HG02759 (cell line): Measurements from ENCODE around the gene ZNF780B.

ENCODE experiments used
- ATAC-seq: cut with Tn5 transposase; IDR thresholded peaks from one replicate; pipeline ENCODE4 v1.9.1; 2021; ENCODE audit warnings: mild to moderate bottlenecking, moderate library complexity; ENCODE audit not compliant: unreplicated experiment

Gene ZNF780B

GRCh38 chr19:39983695-39984300 is 72.2 kb downstream of the ZNF780B start:
- ATAC-seq: no peak

- no peak for ATAC-seq
These were observed 73.1 kb downstream of the ZNF780B start for GRCh38 chr19:39982883-39983282.
